K562 treated with DMSO at 1 percent for 4 hours (cell line): ENCODE results near the gene RNF220. TPM values are rescaled to one million over a fixed set of nuclear protein-coding genes. Genes with fewer than 3 reads are reported as not detected.

Experiments
- total RNA-seq: library from RNA; unstranded; fragments of 300-600 nt; gene quantifications from 2 replicates; pipeline ENCODE4 v1.2.3, GENCODE V29; 2022; ENCODE audit not compliant: insufficient read depth

The RNF220 gene
- total RNA-seq = 75.1 and 88.1 TPM in 2 replicates

GRCh38 chr1:44405031-44405797 is at the start of gene RNF220:
RNF220 (plus strand) TSS chr1:44405255.

GRCh38 chr1:44674113-44675000 is 269.3 kb downstream of the RNF220 start, which contains the start of the genes ARMH1 and TMEM53:
ARMH1 (plus strand) TSS chr1:44674714; CDS start chr1:44689698, 14,984 bp downstream.
TMEM53 (minus strand) TSS chr1:44674481; CDS start chr1:44674391, 90 bp downstream.

Other genes with a start within 250 kb of the RNF220 start
- 21.2 and 22.6 TPM in 2 replicates for gene DMAP1, start 191.8 kb upstream of the RNF220 start, total RNA-seq
- gene ERI3, start 50.0 kb upstream of the RNF220 start, total RNA-seq = 49.0 and 56.3 TPM in 2 replicates